GM21367 (cell line): ENCODE data around the gene SPN.
"Not testable (repeated sequence)": the region's sequence is repeated elsewhere in the genome, so short reads cannot be mapped to it uniquely, and the experiment has no call there.

Source experiments
- ATAC-seq: cut with Tn5 transposase; IDR thresholded peaks from one replicate; pipeline ENCODE4 v1.9.1; 2021; ENCODE audit not compliant: unreplicated experiment

The SPN gene

GRCh38 chr16:29675811-29676643 is 13.0 kb downstream of the SPN start:
- ATAC-seq: no peak

- ATAC-seq: no peak
Measured at GRCh38 chr16:29676989-29677785, 14.1 kb downstream of the SPN start.

GRCh38 chr16:29678691-29679267 is 15.7 kb downstream of the SPN start, which contains the start of gene QPRT:
Gene QPRT, plus strand, starts transcription at chr16:29679180. Its CDS starts 18 bp downstream, at chr16:29679198.
- ATAC-seq: no peak

GRCh38 chr16:29680180-29680598 is 17.1 kb downstream of the SPN start:
- no peak for ATAC-seq

GRCh38 chr16:29683543-29684090 is 20.6 kb downstream of the SPN start:
- no peak for ATAC-seq

- no peak for ATAC-seq
Measured at GRCh38 chr16:29684679-29685078, 21.6 kb downstream of the SPN start.

GRCh38 chr16:29686740-29687332 is 23.8 kb downstream of the SPN start:
- no peak for ATAC-seq

- ATAC-seq: no peak
Measured at GRCh38 chr16:29687755-29688154, 24.7 kb downstream of the SPN start.

GRCh38 chr16:29688172-29688571 is 25.1 kb downstream of the SPN start:
- no peak for ATAC-seq

GRCh38 chr16:29689490-29690351 is 26.7 kb downstream of the SPN start:
- not testable (repeated sequence) for ATAC-seq

GRCh38 chr16:29692606-29693005 is 29.6 kb downstream of the SPN start:
- not testable (repeated sequence) for ATAC-seq

GRCh38 chr16:29694384-29695195 is 31.5 kb downstream of the SPN start:
- ATAC-seq: no peak

- not testable (repeated sequence) for ATAC-seq
Measured at GRCh38 chr16:29695675-29696074, 32.6 kb downstream of the SPN start.

- ATAC-seq: no peak
Measured at GRCh38 chr16:29696881-29697331, 33.9 kb downstream of the SPN start.

- no peak for ATAC-seq
Measured at GRCh38 chr16:29697391-29697790, 34.3 kb downstream of the SPN start.

GRCh38 chr16:29698042-29698441 is 35.0 kb downstream of the SPN start:
- no peak for ATAC-seq

GRCh38 chr16:29698484-29699323 is 35.7 kb downstream of the SPN start:
- no peak for ATAC-seq
